Mucosa of descending colon (tissue), 3 donors: Measurements from ENCODE around the gene BCL2L2. TPM values are rescaled to one million over a fixed set of nuclear protein-coding genes. Genes with fewer than 3 reads are reported as not detected.

ENCODE experiments used
- ATAC-seq: fragments of 200-7000 bp; cut with Tn5 transposase; one replicate; pipeline ENCODE4 v1.9.1; 2020; ENCODE audit warnings: mild to moderate bottlenecking, moderate library complexity
- DNase-seq, 3 donors: peaks; one replicate each; pipeline ENCODE4 v3.0.0-alpha.2; 2020
- H3K36me3 ChIP-seq: fragments of 200-600 bp; one replicate; pipeline ENCODE4 v1.8.0; 2021; ENCODE audit warnings: low read depth, mild to moderate bottlenecking
- H3K4me1 ChIP-seq: fragments of 200-600 bp; one replicate; pipeline ENCODE4 v1.8.0; 2021; ENCODE audit warnings: low read depth, mild to moderate bottlenecking
- H3K4me3 ChIP-seq: fragments of 200-600 bp; one replicate; pipeline ENCODE4 v1.8.0; 2021; ENCODE audit warnings: mild to moderate bottlenecking
- H3K9me3 ChIP-seq: fragments of 200-600 bp; one replicate; pipeline ENCODE4 v1.8.0; 2021; ENCODE audit warnings: mild to moderate bottlenecking
- CTCF ChIP-seq: fragments of 200-600 bp; IDR thresholded peaks from one replicate; pipeline ENCODE4 v1.8.0; 2022; ENCODE audit warnings: antibody characterized with exemption, mild to moderate bottlenecking
- intact Hi-C, 2 donors: fragments of 100-400 bp; cut with DNase I in 1 of 2; cut with micrococcal nuclease in 1 of 2; formaldehyde crosslinking; loops; one replicate each; pipeline versions ENCODE4 v1.11.0 to v1.11.1; 2022; cut with DNase I, micrococcal nuclease
- total RNA-seq, 3 donors: library from RNA; stranded (reverse); fragmentation: NEBNext Ultra II Directional in 2 of 3; extraction: Animal tissue kit (Norgen Biotek cat#: 25700) in 2 of 3; gene quantifications; one replicate each; pipeline versions ENCODE4 v1.2.1 to v1.2.4, GENCODE V29; 2021 to 2023
- donor health status: DM: no; HTN: no; CAD: no; lungs with moderate emphysema.
- donor health status: DM: no; HTN: no; CAD: no.
- donor health status: DM: no; HTN: yes; CAD: no.

Gene BCL2L2
- total RNA-seq, 3 donors from 2014 or later = 40.6 to 116 (median 41.4) TPM

GRCh38 chr14:23351681-23352505 lies 45.3 kb downstream of the BCL2L2 start:
- Histone ChIP-seq H3K9me3 (no peaks in the 10 kb centered on the region), H3K4me3 (no peak overlapping the region), H3K36me3 (no peaks in the 10 kb centered on the region), H3K4me1 (peaks cover 12% of the 10 kb centered on the region)
- no peak for TF ChIP-seq CTCF
- intact Hi-C loops = no loop called here
- ATAC-seq = peak; percentile 20
- no peak for DNase-seq

GRCh38 chr14:23352506-23353432 lies 46.1 kb downstream of the BCL2L2 start, which contains the start of gene SLC22A17:
TSS of gene SLC22A17 (minus strand) at chr14:23352887.
- H3K36me3 ChIP-seq = no peaks in the 10 kb centered on the region
- intact Hi-C loops = no loop called here
- DNase-seq (peak in 2 of 3 donors; percentile 62 to 64), ATAC-seq (peak; percentile 77)
- H3K4me1 ChIP-seq = peaks cover 12% of the 10 kb centered on the region
- no peaks in the 10 kb centered on the region for H3K9me3 ChIP-seq
- TF ChIP-seq CTCF = no peak
- H3K4me3 ChIP-seq = peak within 1 kb of the TSS; percentile 19

GRCh38 chr14:23353433-23353780 lies 46.8 kb downstream of the BCL2L2 start:
- no peak for DNase-seq
- Histone ChIP-seq H3K36me3 (no peaks in the 10 kb centered on the region), H3K4me1 (peaks cover 12% of the 10 kb centered on the region), H3K4me3 (no peak overlapping the region), H3K9me3 (no peaks in the 10 kb centered on the region)
- no peak for ATAC-seq
- intact Hi-C loops = no loop called here
- no peak for TF ChIP-seq CTCF

GRCh38 chr14:23354990-23355389 lies 48.4 kb downstream of the BCL2L2 start:
- intact Hi-C loops = no loop called here
- ATAC-seq (no peak), DNase-seq (no peak)
- TF ChIP-seq CTCF = no peak
- Histone ChIP-seq H3K36me3 (no peaks in the 10 kb centered on the region), H3K9me3 (no peaks in the 10 kb centered on the region), H3K4me1 (peaks cover 12% of the 10 kb centered on the region), H3K4me3 (no peak overlapping the region)

- no peak for TF ChIP-seq CTCF
- H3K9me3 ChIP-seq = no peaks in the 10 kb centered on the region
- DNase-seq (no peak), ATAC-seq (no peak)
- no peak overlapping the region for H3K4me3 ChIP-seq
- no peaks in the 10 kb centered on the region for H3K36me3 ChIP-seq
- H3K4me1 ChIP-seq = peaks cover 12% of the 10 kb centered on the region
- intact Hi-C loops = no loop called here
Observed at GRCh38 chr14:23355871-23356435, 49.3 kb downstream of the BCL2L2 start.
